ENCODE data around the gene PRKCA. TPM values are rescaled to one million over a fixed set of nuclear protein-coding genes. Genes with fewer than 3 reads are reported as not detected.

The PRKCA gene
- total and polyA plus RNA-seq, 10 of the 15 experiments (the other 5 are each of a cell fraction or from before 2014, with no cell fraction given), result 0.11 to 14.6 (median 0.72) TPM

DNA sequence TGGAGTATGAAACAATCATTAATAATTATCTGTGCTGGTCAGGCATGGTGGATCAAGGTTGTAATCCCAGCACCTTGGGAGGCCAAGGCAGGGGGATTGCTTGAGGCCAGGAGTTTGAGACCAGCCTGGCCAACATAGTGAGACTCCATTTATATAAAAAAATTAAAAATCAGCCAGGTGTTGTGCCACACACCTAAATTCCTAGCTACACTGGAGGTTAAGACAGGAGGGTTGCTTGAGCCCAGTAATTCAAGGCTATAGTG lies 28.9 kb upstream of the PRKCA start:
- Histone ChIP-seq H2AFZ (ENCODE audit: control insufficient read depth, low read depth, low read length) (no peak overlapping the region), H3K4me1 (ENCODE audit: control insufficient read depth, insufficient read depth, low read length) (no peaks in the 10 kb centered on the region), H3K4me3 (no peak overlapping the region), H3K4me2 (ENCODE audit: control insufficient read depth, insufficient read depth) (no peak overlapping the region), H3K27ac (ENCODE audit: control insufficient read depth, insufficient read depth) (no peak overlapping the region), H3K27me3 (replicated peaks in 1 of 2; ENCODE audit: control insufficient read depth in 2 of 2, insufficient read depth in 2 of 2, low read length in 1 of 2) (no peaks in the 10 kb centered on the region), H3K9ac (ENCODE audit: control insufficient read depth, insufficient read depth, low read length) (no peak overlapping the region), H3K36me3 (ENCODE audit: control insufficient read depth in 2 of 2, insufficient read depth in 2 of 2, low read length in 1 of 2) (no peaks in the 10 kb centered on the region), H4K20me1 (ENCODE audit: control insufficient read depth, insufficient read depth) (no peaks in the 10 kb centered on the region), H3K9me3 (replicated peaks; ENCODE audit: control insufficient read depth, insufficient read depth, low read length) (no peaks in the 10 kb centered on the region), H3K79me2 (ENCODE audit: control insufficient read depth, insufficient read depth, low read length) (no peaks in the 10 kb centered on the region)
- ChIA-PET POLR2A (no interaction called here), RAD21 (ENCODE audit: unreplicated experiment) (no interaction called here), CTCF (interaction anchor here (0.9 to 1.1 kb wide), 2 partner anchors 280 to 294 kb away, joined by 3 read pairs; no protein-coding TSS in a partner anchor), SMC1A (ENCODE audit: uncharacterized antibody, unreplicated experiment) (no interaction called here)
- in situ Hi-C loops (cut with MboI), result no loop called here
- no peak for TF ChIP-seq ZZZ3 (IDR thresholded peaks at IDR 0.05; ENCODE audit: control insufficient read depth, insufficient read length, low read depth)
- intact Hi-C loops (cut with micrococcal nuclease; ENCODE audit: unreplicated experiment), result no loop called here
- no peak for ATAC-seq
- no peak for DNase-seq (ENCODE audit: low read depth, low spot score)
- no TSS peak for BruUV-seq (replicated peaks)
- FAIRE-seq, result no peak

DNA sequence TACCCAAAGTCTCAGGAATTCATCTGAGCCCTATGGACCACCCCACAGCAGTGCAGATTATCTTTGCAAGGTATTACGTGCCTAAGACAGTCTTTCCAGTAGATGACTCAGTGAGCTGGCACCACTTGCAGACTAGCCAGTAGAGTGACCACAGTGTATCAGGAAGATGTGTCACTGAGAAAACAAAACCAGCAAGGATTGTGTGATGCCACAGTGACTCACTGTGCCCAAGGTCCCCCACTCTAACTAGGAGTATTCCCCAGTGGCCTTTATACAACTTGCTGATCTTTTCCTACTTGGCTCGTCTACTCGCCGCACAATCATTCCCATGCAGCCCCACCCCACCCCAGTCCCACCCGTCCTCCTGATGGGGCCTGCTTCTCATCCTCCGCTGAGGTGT lies 26.8 kb upstream of the PRKCA start:
- Histone ChIP-seq H3K4me2 (ENCODE audit: control insufficient read depth, insufficient read depth) (no peak overlapping the region), H3K27me3 (replicated peaks in 1 of 2; ENCODE audit: control insufficient read depth in 2 of 2, insufficient read depth in 2 of 2, low read length in 1 of 2) (no peaks in the 10 kb centered on the region), H4K20me1 (ENCODE audit: control insufficient read depth, insufficient read depth) (no peaks in the 10 kb centered on the region), H3K27ac (ENCODE audit: control insufficient read depth, insufficient read depth) (no peak overlapping the region), H3K4me1 (ENCODE audit: control insufficient read depth, insufficient read depth, low read length) (no peaks in the 10 kb centered on the region), H3K9me3 (replicated peaks; ENCODE audit: control insufficient read depth, insufficient read depth, low read length) (no peaks in the 10 kb centered on the region), H2AFZ (ENCODE audit: control insufficient read depth, low read depth, low read length) (no peak overlapping the region), H3K79me2 (ENCODE audit: control insufficient read depth, insufficient read depth, low read length) (no peaks in the 10 kb centered on the region), H3K9ac (ENCODE audit: control insufficient read depth, insufficient read depth, low read length) (no peak overlapping the region), H3K4me3 (no peak overlapping the region), H3K36me3 (ENCODE audit: control insufficient read depth in 2 of 2, insufficient read depth in 2 of 2, low read length in 1 of 2) (no peaks in the 10 kb centered on the region)
- FAIRE-seq (no peak), DNase-seq (ENCODE audit: low read depth, low spot score) (no peak), ATAC-seq (0 out of 3 replicates have a peak, but pooled peaks have one; percentile 18)
- in situ Hi-C loops (cut with MboI), result no loop called here
- RAD21 ChIA-PET (ENCODE audit: unreplicated experiment), result interaction anchor here (0.8 kb wide), 1 partner anchor 9 kb away, joined by 3 read pairs; no protein-coding TSS in a partner anchor
- intact Hi-C loops (cut with micrococcal nuclease; ENCODE audit: unreplicated experiment), result no loop called here
- SMC1A ChIA-PET (ENCODE audit: uncharacterized antibody, unreplicated experiment), result interaction anchor here (0.6 to 1.7 kb wide), 2 partner anchors 25 to 335 kb away, joined by 3 to 4 read pairs; no protein-coding TSS in a partner anchor
- CTCF ChIA-PET, result interaction anchor here (1.1 kb wide), 1 partner anchor 18 kb away, joined by 3 read pairs; no protein-coding TSS in a partner anchor
- POLR2A ChIA-PET, result no interaction called here
- 31% methylated on average over 4 of the region's 6 CpGs for WGBS (ENCODE audit: insufficient coverage, insufficient replicate concordance, low lambda C conversion rate, missing lambda C conversion rate)
- BruUV-seq (replicated peaks), result no TSS peak
- TF ChIP-seq SMC3 (IDR thresholded peaks at IDR 0.05; ENCODE audit: borderline replicate concordance, low read length) (no peak), ZNF274 (IDR thresholded peaks at IDR 0.05; ENCODE audit: insufficient read depth, insufficient read length) (no peak), PML (IDR thresholded peaks at IDR 0.05; ENCODE audit: low read length) (no peak), SIX5 (IDR thresholded peaks at IDR 0.05; ENCODE audit: low read depth, low read length, severe bottlenecking) (no peak), FOXM1 (IDR thresholded peaks at IDR 0.05; ENCODE audit: low read depth, low read length) (no peak), HDGF (IDR thresholded peaks at IDR 0.05) (no peak), MYB (IDR thresholded peaks at IDR 0.05; ENCODE audit: borderline replicate concordance, low read depth, low read length) (no peak), ZNF217 (IDR thresholded peaks at IDR 0.05) (no peak), ZNF384 (IDR thresholded peaks at IDR 0.05; ENCODE audit: borderline replicate concordance, low read depth, low read length) (no peak)
- TF ChIP-seq, protein P1, sequence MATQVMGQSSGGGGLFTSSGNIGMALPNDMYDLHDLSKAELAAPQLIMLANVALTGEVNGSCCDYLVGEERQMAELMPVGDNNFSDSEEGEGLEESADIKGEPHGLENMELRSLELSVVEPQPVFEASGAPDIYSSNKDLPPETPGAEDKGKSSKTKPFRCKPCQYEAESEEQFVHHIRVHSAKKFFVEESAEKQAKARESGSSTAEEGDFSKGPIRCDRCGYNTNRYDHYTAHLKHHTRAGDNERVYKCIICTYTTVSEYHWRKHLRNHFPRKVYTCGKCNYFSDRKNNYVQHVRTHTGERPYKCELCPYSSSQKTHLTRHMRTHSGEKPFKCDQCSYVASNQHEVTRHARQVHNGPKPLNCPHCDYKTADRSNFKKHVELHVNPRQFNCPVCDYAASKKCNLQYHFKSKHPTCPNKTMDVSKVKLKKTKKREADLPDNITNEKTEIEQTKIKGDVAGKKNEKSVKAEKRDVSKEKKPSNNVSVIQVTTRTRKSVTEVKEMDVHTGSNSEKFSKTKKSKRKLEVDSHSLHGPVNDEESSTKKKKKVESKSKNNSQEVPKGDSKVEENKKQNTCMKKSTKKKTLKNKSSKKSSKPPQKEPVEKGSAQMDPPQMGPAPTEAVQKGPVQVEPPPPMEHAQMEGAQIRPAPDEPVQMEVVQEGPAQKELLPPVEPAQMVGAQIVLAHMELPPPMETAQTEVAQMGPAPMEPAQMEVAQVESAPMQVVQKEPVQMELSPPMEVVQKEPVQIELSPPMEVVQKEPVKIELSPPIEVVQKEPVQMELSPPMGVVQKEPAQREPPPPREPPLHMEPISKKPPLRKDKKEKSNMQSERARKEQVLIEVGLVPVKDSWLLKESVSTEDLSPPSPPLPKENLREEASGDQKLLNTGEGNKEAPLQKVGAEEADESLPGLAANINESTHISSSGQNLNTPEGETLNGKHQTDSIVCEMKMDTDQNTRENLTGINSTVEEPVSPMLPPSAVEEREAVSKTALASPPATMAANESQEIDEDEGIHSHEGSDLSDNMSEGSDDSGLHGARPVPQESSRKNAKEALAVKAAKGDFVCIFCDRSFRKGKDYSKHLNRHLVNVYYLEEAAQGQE (IDR thresholded peaks at IDR 0.05; ENCODE audit: low read depth, low read length), result no peak
- TF ChIP-seq, protein P2, sequence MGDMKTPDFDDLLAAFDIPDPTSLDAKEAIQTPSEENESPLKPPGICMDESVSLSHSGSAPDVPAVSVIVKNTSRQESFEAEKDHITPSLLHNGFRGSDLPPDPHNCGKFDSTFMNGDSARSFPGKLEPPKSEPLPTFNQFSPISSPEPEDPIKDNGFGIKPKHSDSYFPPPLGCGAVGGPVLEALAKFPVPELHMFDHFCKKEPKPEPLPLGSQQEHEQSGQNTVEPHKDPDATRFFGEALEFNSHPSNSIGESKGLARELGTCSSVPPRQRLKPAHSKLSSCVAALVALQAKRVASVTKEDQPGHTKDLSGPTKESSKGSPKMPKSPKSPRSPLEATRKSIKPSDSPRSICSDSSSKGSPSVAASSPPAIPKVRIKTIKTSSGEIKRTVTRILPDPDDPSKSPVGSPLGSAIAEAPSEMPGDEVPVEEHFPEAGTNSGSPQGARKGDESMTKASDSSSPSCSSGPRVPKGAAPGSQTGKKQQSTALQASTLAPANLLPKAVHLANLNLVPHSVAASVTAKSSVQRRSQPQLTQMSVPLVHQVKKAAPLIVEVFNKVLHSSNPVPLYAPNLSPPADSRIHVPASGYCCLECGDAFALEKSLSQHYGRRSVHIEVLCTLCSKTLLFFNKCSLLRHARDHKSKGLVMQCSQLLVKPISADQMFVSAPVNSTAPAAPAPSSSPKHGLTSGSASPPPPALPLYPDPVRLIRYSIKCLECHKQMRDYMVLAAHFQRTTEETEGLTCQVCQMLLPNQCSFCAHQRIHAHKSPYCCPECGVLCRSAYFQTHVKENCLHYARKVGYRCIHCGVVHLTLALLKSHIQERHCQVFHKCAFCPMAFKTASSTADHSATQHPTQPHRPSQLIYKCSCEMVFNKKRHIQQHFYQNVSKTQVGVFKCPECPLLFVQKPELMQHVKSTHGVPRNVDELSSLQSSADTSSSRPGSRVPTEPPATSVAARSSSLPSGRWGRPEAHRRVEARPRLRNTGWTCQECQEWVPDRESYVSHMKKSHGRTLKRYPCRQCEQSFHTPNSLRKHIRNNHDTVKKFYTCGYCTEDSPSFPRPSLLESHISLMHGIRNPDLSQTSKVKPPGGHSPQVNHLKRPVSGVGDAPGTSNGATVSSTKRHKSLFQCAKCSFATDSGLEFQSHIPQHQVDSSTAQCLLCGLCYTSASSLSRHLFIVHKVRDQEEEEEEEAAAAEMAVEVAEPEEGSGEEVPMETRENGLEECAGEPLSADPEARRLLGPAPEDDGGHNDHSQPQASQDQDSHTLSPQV (IDR thresholded peaks at IDR 0.05), result no peak

Measured in GM12878 (cell line).